ENCODE results near the gene ASCL5. TPM values are rescaled to one million over a fixed set of nuclear protein-coding genes. Genes with fewer than 3 reads are reported as not detected.

Gene ASCL5
- total and polyA plus RNA-seq, 2 of the 13 experiments (the other 11 are each of a cell fraction or from before 2014, with no cell fraction given), result not detected

GRCh38 chr1:201154389-201155165 is 27.6 kb upstream of the ASCL5 start, which contains the start of gene TMEM9 (continued):
- TF ChIP-seq ZNF362 (CRISPR knock-in tag; IDR thresholded peaks at IDR 0.05; ENCODE audit: borderline replicate concordance) (no peak), U2AF1 (optimal IDR thresholded peaks at IDR 0.05; ENCODE audit: low read depth, low read length) (no peak), PAX8 (CRISPR knock-in tag; IDR thresholded peaks at IDR 0.05; ENCODE audit: borderline replicate concordance) (no peak), ZNF510 (CRISPR knock-in tag; IDR thresholded peaks at IDR 0.05; ENCODE audit: low read depth) (no peak), ZNF33A (CRISPR knock-in tag; IDR thresholded peaks at IDR 0.05; ENCODE audit: borderline replicate concordance) (no peak), ZBTB34 (CRISPR knock-in tag; IDR thresholded peaks at IDR 0.05) (no peak), DMAP1 (CRISPR knock-in tag; IDR thresholded peaks at IDR 0.05) (peak; percentile 22; the same call in 1 of the 2 replicates), ZNF574 (CRISPR knock-in tag; IDR thresholded peaks at IDR 0.05) (0 out of 2 replicates have a peak, but pooled peaks have one; percentile 4), PHF21A (CRISPR knock-in tag; IDR thresholded peaks at IDR 0.05) (no peak), ZNF292 (CRISPR knock-in tag; IDR thresholded peaks at IDR 0.05; ENCODE audit: borderline replicate concordance, low read depth) (no peak), RBM39 (IDR thresholded peaks at IDR 0.05; ENCODE audit: low read depth, low read length, poor library complexity, severe bottlenecking) (no peak), ZNF749 (CRISPR knock-in tag; IDR thresholded peaks at IDR 0.05; ENCODE audit: borderline replicate concordance) (no peak), MLXIP (CRISPR knock-in tag; IDR thresholded peaks at IDR 0.05; ENCODE audit: borderline replicate concordance) (no peak), MYPOP (CRISPR knock-in tag; IDR thresholded peaks at IDR 0.05) (peak; percentile 93), ZNF263 (CRISPR knock-in tag; IDR thresholded peaks at IDR 0.05) (no peak; the same call in 1 of the 2 replicates), PCBP1 (IDR thresholded peaks at IDR 0.05; ENCODE audit: borderline replicate concordance, low read depth, low read length) (no peak), HNRNPL (IDR thresholded peaks at IDR 0.05; ENCODE audit: low read depth, low read length) (no peak), RNF2 (conservative IDR thresholded peaks at IDR 0.05; ENCODE audit: low read depth) (0 out of 2 replicates have a peak, but pooled peaks have one; percentile 12), ZNF557 (CRISPR knock-in tag; IDR thresholded peaks at IDR 0.05) (no peak)
